HPDE6-E6E7 (cell line): Measurements from ENCODE around the gene RMDN3.

ENCODE experiments used
- DNase-seq: peaks from one replicate; pipeline ENCODE4 v3.0.0; 2011; ENCODE audit warnings: missing footprints; ENCODE audit errors: extremely low spot score

The RMDN3 gene

GRCh38 chr15:40772014-40772413, 17.0 kb upstream of the RMDN3 start:
- DNase-seq = no peak

GRCh38 chr15:40771242-40771641, 16.2 kb upstream of the RMDN3 start:
- no peak for DNase-seq

GRCh38 chr15:40770147-40770721, 15.2 kb upstream of the RMDN3 start:
- DNase-seq = no peak

- peak; percentile 93 for DNase-seq
These were observed 14.5 kb upstream of the RMDN3 start, which contains the start of gene C15orf62 for GRCh38 chr15:40769274-40770146. Gene C15orf62, plus strand, starts transcription at chr15:40769980. Its CDS starts 516 bp downstream, at chr15:40770496.

- DNase-seq = no peak
These were observed 13.6 kb upstream of the RMDN3 start for GRCh38 chr15:40768521-40769273.

GRCh38 chr15:40767838-40768500, 12.9 kb upstream of the RMDN3 start:
- no peak for DNase-seq

- DNase-seq = no peak
These were observed 12.1 kb upstream of the RMDN3 start for GRCh38 chr15:40766906-40767837.

GRCh38 chr15:40766194-40766815, 11.3 kb upstream of the RMDN3 start:
- DNase-seq = no peak

- no peak for DNase-seq
These were observed 9.6 kb upstream of the RMDN3 start for GRCh38 chr15:40764629-40765103.

- no peak for DNase-seq
These were observed 9.0 kb upstream of the RMDN3 start, which contains the start of gene GCHFR for GRCh38 chr15:40763801-40764628. Gene GCHFR, plus strand, starts transcription at chr15:40764068. Its CDS starts 113 bp downstream, at chr15:40764181.

GRCh38 chr15:40762919-40763800, 8.1 kb upstream of the RMDN3 start:
- no peak for DNase-seq

- DNase-seq = no peak
These were observed 4.9 kb upstream of the RMDN3 start for GRCh38 chr15:40759961-40760360.

- DNase-seq = no peak
These were observed 1.9 kb upstream of the RMDN3 start for GRCh38 chr15:40756938-40757337.

GRCh38 chr15:40755812-40756208, 756 bp upstream of the RMDN3 start:
- DNase-seq = no peak

GRCh38 chr15:40754574-40754882, 526 bp downstream of the RMDN3 start:
- peak; percentile 21 for DNase-seq

- no peak for DNase-seq
These were observed 3.3 kb downstream of the RMDN3 start for GRCh38 chr15:40751745-40752144.

GRCh38 chr15:40750885-40751284, 4.2 kb downstream of the RMDN3 start:
- no peak for DNase-seq

- no peak for DNase-seq
These were observed 5.9 kb downstream of the RMDN3 start for GRCh38 chr15:40749151-40749630.
